Esophagus muscularis mucosa (tissue), 3 donors: Measurements from ENCODE around the gene ARID1B.
"Not testable (repeated sequence)": the region's sequence is repeated elsewhere in the genome, so short reads cannot be mapped to it uniquely, and the experiment has no call there.

Experiments used
- POLR2A ChIP-seq: fragments of 450-650 bp; IDR thresholded peaks from one replicate; pipeline ENCODE4 v1.6.1; 2017; ENCODE audit warnings: antibody characterized with exemption, moderate library complexity, mild to moderate bottlenecking, low read depth
- POLR2AphosphoS5 ChIP-seq, 2 donors: sonication (generic); formaldehyde crosslinking; IDR thresholded peaks; one replicate each; pipeline ENCODE4 v1.6.1; 2017; ENCODE audit warnings: antibody characterized with exemption in 2 of 2
- TF ChIP-seq, protein P1 (sequence below), 3 experiments: fragments of 200-600 bp in 2 of 3; fragments of 450-650 bp in 1 of 3; sonication (generic) in 2 of 3; IDR thresholded peaks; one replicate each; pipeline ENCODE4 v1.5.1; 2017 to 2019; ENCODE audit warnings: antibody characterized with exemption in 3 of 3, mild to moderate bottlenecking in 2 of 3, moderate library complexity in 1 of 3

DNA sequence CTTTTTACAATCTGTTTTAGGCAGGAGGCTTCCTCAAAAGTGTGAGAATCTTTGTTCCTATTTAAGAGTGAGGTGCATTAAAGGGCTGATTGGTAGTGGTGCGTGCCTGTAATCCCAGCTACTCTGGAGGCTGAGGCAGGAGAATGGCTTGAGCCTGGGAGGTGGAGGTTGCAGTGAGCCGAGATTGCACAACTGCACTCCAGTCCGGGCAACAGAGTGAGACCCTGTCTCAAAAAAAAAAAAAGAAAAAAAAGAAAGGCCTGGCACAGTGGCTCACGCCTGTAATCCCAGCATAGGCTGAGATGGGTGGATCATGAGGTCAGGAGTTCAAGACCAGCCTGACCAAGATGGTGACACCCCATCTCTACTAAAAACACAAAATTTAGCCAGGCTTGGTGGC, 205.7 kb downstream of the ARID1B start:
- TF ChIP-seq, protein P1, sequence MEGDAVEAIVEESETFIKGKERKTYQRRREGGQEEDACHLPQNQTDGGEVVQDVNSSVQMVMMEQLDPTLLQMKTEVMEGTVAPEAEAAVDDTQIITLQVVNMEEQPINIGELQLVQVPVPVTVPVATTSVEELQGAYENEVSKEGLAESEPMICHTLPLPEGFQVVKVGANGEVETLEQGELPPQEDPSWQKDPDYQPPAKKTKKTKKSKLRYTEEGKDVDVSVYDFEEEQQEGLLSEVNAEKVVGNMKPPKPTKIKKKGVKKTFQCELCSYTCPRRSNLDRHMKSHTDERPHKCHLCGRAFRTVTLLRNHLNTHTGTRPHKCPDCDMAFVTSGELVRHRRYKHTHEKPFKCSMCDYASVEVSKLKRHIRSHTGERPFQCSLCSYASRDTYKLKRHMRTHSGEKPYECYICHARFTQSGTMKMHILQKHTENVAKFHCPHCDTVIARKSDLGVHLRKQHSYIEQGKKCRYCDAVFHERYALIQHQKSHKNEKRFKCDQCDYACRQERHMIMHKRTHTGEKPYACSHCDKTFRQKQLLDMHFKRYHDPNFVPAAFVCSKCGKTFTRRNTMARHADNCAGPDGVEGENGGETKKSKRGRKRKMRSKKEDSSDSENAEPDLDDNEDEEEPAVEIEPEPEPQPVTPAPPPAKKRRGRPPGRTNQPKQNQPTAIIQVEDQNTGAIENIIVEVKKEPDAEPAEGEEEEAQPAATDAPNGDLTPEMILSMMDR (IDR thresholded peaks at IDR 0.05) = not testable (repeated sequence)
- TF ChIP-seq POLR2A; POLR2AphosphoS5 (IDR thresholded peaks at IDR 0.05): not testable (repeated sequence)
